Forelimb muscle (tissue), 1 donor: Measurements from ENCODE around the gene MIER3. TPM values are rescaled to one million over a fixed set of nuclear protein-coding genes. Genes with fewer than 3 reads are reported as not detected.

Experiments used
- DNase-seq: peaks from one replicate; pipeline ENCODE4 v3.0.0-alpha.2; 2013; ENCODE audit warnings: low read depth
- polyA plus RNA-seq: library from polyadenylated mRNA; unstranded; fragments of 120-200 nt; gene quantifications from one replicate; pipeline ENCODE4 v1.2.1, GENCODE V29; 2013; ENCODE audit not compliant: insufficient read length

The MIER3 gene
- polyA plus RNA-seq, 1 donor = 20.3 TPM

DNA sequence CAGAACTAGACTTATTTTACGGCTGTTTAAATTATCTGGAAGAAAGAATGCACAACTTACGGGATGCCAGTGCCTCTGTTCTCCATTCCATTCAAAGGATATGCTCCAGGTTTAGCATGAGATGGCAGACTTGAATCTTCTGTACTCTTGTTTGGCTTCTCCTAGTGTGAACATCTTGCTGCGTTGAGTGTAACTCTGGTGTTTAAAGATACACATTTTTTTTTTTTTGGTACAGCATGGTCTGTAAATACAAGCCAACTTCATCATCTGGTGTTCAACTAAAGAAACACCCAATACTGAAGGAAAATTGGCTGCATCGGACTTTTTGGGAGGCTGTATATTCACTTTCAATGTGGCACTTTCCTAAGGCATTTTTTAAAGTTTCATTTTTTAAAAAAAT is 7.4 kb upstream of the MIER3 start:
- no peak for DNase-seq

DNA sequence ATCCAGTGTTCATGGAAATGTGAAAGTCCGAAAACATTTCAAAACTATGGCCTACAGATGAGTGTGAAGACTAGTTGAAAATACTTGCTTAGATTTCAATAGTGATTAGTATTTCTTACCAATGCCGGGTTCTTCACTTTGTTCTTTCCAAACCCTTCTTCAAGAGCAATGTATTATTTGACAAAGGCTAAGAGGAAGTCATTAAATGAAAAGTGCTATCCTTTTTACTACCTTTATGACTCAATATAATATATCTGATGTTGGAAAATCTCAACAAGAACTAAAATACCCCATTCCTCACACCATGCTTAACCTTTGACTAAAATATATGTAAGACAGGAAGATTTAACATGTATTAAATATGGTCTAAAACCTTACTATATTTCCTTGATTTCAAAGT is 6.7 kb upstream of the MIER3 start:
- DNase-seq = no peak

DNA sequence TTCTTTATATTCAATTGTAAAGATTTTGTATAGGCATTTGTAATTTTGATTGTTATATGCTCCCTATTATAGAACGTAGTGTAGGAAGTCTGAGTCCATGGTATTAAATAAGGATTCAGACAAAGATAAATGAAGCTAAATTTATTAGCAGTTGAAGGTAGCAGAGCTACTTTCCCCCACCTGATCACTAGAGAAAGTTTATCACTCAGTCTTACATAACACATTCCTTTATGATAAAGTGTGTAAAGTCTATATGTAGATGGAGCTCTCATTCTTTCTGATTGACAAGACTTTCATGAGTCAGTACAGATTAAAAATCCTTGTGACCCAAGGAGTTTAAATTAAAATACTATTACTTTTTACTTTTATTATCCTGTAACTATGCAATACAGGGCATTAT is 2.3 kb upstream of the MIER3 start:
- no peak for DNase-seq

DNA sequence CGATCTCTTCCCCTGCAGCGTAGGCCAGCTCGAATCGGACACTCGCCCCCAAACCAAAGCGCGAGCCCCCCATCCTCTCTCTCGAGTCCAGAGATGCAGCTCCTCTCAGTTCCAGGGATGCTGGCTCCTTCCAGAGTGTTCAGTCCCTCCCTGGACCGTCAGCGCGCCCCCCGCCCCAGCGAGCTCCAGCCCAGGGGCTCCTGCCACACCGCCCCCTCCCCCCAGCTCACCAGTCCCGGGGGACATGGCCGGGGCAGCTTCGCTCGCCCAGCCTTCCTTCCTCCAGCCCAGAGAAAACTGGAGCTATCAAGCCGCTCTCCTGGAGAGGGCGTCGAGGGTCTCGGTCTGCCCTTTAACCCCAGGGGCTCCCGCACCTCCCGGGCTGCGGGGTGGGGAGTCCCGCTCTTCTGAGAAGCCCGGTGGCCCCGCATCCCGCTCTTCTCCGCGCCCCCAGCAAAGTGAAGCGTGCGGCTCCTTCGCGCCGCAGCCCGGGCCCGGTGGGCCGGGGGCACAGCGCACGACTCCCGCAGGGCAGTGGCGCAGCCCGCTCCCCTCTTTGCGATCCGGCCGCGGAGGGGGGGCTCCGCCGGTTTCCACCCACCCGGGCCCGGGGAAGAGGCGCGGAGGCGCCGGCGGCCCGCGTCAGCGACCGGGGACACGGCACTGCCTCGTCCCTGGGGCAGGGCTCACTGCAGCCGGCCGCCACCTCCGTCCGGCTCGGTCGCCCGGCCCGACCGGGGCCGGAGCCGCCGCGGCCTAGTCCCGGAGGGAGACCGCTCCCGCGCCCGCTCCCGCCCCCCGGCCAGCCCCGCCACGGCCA is 587 bp downstream of the MIER3 start:
- no peak for DNase-seq

DNA sequence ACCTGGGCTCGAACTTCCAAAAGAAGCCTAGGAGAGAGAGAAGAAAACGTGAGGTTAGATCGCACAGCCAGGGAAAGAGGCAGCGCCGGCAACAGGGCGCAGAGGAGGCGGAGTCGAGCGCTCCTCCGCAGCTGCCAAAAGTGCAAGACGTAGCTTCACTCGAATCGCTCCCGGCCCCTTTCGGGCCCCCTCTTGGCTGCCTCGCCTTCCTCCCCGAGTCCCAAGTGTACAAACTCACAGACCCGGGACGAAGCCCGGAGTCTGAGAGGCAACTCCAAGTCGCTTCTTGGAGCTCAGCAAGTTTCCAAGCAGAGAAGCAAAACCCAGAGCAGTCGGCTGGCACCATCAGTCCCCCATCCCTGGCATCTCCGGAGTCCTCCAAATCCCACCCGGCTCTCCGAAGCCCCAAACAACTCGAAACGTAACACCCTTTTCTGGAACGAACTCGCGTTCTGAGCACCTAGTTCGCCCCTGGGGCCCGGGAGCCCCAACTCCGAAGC is 1.2 kb downstream of the MIER3 start:
- DNase-seq = peak; percentile 77

DNA sequence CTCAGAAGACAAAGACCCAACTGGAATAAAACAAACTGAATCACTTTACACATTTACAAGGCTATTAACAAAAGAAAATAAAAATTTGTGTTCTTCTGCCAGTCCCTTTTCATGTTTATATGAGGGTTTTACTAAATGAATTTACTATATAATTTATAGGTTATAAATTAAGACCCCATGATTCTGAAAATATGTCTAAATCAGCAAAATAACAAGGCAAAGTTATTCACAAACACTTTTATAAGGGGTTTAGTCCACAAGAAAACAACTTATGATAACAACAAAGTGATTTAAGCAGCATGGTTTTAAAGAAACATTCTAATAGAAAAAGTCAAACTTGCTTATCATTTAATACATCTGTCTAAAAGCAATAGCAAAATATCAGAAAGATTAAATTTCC is 4.9 kb downstream of the MIER3 start:
- DNase-seq = no peak

DNA sequence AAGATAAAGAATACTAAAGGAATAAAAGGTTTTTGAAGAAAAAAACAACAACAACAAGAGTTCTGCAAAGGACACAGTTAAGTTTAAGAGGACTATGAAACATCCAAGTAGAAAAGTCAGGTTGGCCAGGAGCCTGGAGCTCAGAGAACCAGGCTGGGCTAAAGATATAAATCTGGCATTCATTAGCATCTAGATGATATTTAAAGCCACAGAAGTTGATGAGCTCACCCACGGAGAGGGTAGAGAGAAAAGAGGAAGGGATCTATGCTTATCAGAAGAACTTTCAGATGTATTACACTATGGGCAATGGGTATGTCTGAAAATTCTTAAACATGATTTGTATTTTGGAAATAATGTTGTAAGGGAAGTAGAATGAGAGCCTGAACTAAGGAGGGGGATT is 9.9 kb downstream of the MIER3 start:
- no peak for DNase-seq

DNA sequence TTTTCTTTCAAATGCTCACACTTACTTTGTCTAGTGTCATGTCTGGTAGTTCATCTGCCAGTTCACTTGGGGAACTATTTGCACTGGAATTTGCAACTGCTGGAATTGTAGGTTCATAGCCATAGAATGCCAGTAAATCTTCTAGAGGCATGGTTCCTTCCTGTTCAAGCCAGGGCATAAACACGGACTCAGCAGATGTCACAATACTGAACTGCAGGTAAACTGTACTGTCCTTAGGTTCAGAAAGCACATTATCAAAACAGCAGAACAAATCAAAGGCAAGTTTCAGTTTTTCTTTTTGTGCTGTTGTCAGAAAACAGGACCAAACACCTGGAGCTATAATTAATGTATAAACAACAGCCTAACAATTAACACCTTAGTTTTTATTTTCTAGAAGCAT is 13.1 kb downstream of the MIER3 start:
- no peak for DNase-seq

DNA sequence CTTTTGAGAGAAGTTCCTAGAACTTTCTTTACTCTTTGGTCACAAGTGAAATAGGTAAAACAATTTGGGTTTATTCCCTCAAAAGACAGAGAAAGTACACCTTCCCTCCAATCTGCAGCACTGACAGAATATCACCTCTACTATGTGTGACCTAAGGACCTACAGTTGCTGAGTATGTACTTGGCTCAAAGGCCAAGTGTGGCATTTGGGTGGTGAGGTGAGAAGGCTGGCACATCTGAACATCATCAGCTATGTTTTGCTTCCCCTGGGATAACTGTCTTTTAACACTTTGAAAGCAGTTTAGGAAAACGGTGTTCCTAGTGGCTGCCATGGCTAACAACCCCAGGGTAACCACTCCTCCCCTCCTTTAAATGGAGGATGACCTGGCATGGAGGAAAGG is 17.6 kb downstream of the MIER3 start:
- DNase-seq = no peak

DNA sequence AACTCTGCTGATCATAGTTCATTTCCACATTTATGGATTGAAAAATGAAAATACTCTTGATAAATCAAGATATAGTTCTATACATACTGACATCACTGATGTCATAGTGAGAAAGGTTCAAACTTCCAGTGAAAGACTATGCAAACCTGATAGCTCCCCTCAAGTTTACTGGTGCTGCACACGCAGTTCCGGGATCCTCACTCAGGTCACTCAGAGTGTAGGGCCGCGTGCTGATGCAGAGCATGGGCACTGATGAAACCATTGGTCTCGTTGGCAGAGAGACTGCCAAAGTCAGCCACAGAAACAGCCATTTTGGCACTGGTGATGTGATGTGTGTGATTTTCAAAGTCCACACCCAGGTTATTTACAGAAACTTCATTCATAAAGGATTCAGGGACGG is 29.0 kb downstream of the MIER3 start:
- no peak for DNase-seq

DNA sequence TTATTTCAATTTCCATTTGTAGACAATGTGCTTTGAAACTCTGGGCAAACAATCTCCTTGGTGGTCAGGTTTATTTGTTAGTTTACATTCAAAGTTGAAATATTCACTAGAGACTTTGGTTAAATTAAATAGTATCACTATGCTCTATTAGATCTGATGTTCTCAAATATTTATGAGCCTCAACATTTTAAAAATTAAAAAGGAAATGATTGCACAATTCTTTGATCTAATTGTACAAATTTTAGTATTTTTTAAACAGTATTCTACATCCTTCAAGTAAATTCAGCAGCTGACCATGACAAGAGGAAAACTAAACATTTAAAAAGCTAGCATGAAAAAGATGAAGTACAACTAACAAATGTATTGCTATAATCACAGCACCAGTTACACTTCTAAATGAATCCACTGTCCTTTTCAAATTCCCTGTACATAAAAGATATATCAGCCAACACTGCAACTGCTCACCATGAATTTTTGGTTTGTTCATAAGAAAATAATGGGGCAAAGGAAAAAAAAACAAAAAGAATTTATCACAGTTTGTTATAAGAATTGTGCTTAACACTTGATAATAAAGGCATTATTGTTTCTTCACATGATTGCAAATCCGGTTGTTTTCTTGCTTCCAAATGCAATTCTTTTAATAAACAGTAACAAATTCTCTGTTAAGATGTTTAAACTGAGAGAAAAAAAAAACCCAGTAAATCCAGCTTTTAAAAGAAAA is 31.8 kb downstream of the MIER3 start:
- no peak for DNase-seq

DNA sequence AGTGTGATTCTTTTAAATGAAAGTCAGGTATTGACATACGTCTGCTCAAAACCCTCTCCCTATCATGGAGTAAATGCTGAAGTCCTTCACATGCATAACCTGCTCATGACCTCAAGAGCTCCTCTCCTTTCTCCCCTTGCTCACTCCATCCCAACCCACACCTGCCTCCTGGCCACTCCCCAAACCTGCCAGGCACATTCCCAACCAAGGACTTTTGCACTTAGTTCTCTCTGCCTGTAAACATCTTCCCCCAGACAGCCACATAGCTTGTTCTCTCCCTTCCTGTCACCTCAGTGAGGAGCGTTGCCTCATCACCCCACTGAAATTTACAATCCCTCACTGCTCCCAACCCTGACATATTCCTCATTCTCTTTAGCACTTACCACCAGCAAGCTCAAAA is 33.9 kb downstream of the MIER3 start:
- DNase-seq = no peak

DNA sequence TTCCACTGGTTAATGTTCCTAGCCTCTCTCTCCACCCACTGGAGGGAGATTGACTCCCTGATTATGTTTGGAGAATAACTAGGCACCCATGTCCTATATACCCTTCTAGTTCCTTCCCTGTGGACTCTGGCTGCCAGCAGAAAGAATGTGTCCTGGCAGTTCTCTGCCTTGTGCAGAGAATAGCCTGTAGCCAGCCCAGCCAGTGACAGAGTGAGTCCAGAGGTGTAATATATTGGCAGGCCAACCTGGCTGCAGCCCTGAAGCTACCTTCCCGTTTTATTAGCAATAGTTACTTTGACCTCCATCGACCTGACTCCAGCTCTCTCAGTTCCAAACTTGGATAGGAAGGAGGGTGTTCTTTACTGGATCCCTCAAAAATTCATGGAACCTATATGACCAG is 34.4 kb downstream of the MIER3 start:
- DNase-seq = no peak

DNA sequence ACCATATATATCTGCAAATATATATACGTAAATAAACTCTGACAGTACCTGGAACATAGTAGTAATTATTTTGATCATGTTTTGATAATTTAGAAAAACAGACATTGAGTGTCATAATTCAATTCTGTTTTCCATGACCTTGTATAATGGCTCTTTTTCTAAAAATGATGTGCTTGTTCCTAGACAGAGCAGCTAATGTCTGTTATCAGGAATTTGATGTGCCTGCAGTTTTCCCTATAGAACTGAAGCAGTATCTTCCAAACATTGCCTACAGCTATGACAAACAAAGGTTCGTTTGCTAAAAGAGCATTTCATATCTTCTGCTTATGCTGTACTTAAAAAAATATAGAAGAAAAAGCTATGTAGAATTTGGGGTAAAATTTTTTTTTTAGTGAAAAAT is 37.2 kb downstream of the MIER3 start:
- no peak for DNase-seq

DNA sequence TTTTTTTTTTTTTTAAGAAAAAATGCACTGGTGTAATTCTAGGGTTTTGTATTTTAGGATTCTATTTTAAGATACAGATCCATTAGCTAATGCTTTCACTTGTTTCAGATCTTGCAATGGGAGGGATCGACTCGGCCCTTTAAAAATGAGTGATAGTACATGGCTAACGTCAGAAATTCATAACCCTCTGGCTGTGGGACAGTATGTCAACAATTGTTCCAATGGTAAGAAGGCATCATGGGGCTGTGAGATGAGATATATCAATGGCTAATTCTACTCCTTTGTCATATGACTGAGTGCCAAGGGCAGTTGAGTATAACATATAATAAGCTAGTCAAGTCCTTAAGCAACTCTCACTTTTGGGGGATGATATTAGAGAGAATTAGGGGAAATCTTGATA is 38.2 kb downstream of the MIER3 start:
- no peak for DNase-seq

DNA sequence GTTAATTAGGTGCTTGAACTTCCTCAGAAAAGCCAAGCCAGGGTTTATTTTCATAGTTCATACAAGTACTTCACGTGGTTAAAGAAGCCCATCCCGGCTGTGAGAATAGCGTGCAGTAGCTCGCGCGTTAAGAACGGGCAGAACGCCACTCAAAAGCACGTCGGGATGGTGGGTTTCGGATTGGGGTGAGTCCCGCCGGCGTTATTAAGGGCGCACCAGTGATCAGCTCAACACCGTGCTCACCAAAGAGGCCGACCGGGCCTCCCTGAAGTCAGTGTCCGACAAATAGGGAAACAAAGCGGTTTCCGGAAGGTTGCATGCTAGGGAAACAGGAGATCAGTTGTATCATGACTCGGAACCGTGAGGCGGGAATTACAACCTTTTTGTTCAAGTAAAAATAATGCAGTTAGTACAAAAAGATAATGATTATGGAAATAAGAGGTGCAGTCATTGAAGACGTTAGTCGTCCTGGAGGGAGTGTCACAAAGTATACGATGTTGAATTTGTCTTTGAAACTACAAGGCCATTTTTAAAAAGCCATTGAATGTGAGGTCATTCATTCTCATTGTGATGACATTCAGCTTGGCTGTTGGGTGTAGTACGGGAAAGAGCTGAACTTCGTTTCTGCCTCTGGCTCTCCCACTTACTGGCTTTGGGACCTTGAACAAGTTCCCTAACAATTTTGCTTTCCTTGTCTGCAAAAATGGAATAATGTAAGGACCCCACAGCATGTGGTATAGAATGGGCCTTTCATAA is 41.5 kb downstream of the MIER3 start:
- DNase-seq = peak; percentile 40

DNA sequence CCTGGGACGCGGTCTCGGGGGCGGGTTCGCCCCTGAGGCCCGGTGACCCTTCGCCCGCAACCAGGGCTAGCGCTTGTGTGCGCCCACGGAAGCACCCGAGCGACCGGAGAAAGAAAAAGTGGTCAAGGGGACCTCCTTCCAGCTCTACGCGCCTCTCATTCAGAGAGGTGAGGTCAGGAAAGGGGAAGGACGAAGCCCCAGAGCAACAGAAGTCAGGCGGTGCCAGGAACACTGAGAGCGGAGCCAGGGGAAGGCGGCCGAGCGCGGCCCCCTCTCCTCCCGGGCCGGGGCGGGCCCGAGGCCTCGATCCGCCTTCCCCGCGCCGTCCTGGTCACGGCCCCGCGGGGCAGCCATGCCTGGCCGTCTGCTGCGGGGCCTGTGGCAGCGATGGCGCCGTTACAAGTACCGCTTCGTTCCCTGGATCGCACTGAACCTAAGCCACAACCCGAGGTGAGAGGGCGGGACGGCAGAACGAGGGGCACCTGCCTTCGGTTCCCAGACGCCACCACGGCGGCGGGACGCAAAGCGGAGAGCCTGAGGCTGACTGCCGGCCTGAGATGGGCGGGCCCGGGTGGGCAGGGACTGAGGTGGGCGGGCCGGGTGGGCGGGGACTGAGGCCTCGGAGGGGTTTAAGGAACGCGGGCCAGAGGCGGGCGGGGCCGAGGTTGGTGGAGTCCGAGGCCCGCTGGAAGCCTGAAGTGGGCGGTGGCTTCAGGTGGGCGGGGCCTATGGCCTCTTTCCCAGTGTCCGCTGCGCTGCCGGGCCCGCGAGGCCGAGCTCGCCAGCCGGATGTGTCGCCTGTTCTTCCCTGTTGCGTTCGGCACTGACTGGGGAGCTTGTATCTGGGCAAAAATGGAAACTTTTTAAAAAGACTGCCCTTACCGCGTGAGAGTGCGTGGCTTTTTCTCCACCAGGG is 42.4 kb downstream of the MIER3 start, which contains the start of gene SETD9:
Gene SETD9 (plus strand): TSS at position 303 of the 916 bp plus-strand sequence. CDS start 50 bp downstream, at position 353.
- DNase-seq = peak; percentile 89

DNA sequence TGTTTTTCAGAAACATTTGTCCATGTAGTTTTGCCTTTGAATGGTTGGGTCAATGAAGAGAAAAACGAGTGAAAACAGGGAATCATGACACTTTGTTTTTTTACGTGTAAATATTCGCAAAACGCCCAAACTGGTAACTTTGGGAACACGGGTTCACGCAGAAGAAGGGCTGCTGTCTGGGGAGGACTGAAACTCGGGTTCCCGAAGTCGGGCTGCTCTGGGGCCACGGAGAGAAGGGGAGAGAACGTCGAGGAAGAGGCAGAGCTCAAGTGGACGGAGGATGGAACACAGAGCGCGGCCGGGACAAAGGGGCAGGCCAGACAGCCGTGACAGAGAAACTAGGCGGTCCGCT is 43.0 kb downstream of the MIER3 start:
- peak; percentile 20 for DNase-seq

DNA sequence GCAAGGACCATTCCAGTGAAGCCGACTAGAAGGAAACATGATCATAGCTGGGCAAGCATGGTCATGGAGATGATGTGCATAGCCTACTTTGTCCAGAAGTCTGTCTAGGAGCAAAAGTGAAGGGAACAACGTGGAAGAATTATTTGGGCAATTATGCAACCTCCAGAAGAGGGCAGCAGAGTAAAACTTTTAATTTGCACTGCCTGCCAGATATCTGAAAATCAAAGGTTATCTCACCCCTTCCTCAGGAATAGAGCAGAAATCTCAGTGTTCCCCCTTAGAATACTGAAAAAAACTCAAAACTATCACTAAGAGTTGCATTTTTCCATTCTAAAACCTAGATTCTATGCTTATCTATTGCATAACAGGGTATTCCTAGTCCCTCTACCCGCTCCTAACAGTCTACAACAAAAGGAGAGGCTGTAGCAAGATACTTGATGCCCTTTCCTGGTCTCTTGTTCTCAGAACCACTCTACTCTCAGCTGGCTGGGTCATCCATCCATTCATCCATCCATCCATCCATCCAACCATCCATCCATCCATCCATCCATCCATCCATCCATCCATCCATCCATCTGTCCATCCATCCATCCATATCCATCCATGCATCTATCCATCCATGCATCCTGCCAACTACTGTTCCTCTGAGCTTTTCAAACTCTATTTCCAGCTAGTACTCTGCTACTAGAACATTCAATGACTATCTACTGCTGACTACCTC is 50.9 kb downstream of the MIER3 start:
- peak; percentile 9 for DNase-seq

DNA sequence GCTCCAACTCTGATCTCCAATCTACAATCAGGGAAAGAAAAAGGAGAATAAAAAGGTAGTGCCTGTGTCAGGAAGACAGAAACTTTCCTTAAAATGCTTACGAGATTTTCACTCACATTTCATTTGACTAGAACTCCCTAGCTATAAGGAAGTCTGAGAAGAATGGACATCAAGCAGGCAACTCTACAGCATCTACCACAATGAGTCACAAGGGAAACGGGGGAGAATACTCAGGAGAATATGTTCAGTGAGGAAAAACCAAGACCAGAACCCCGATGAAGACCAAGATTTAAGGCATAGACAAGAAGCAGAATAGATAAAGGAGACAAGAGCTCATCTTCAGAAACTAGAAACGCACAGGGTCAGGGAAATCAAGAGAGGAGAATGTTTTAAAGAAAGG is 51.5 kb downstream of the MIER3 start:
- DNase-seq = no peak

DNA sequence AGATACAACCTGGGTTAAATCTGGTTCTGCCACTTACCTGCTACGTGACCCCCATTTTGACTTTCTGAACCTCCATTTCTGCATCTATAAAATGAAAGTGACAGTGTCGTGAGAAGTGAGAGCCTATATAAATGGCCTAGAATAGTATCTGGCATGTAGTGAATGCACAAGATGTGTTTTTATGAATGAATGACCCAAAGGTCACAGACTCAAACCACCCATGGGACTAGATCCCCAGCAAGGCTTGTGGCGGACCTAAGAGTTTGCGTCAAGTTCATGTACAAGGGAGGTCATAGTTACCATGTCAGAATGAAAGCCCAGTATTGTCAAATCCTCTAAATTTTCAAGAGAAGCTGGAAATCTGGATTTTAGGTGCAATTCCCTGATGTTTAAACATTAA is 53.7 kb downstream of the MIER3 start:
- no peak for DNase-seq
